GM12878 (cell line): ENCODE data around the gene RABL2B. TPM values are rescaled to one million over a fixed set of nuclear protein-coding genes. Genes with fewer than 3 reads are reported as not detected.

ENCODE experiments used
- ATAC-seq: fragments of 200-7000 bp; cut with Tn5 transposase; 3 replicates; pipeline ENCODE4 v1.9.1; 2020; ENCODE audit warnings: mild to moderate bottlenecking, moderate library complexity
- BruUV-seq: library from RNA; stranded (reverse); fragments of 400-500 nt; replicated peaks from 2 replicates; lab custom pipeline; 2021; lab: Mats Ljungman, UMichigan
- CTCF ChIA-PET: fragments of 300-600 bp; sonication (Branson Sonifier 250); formaldehyde crosslinking; extraction: SDS; loops from one replicate; lab custom pipeline; 2021; ENCODE audit warnings: inconsistent platforms; lab: Yijun Ruan, JAX
- POLR2A ChIA-PET: fragments of 350-600 bp; formaldehyde crosslinking; extraction: SDS; loops from one replicate; lab custom pipeline; 2021; ENCODE audit warnings: inconsistent platforms; lab: Charles Lee
- RAD21 ChIA-PET: fragments of 300-600 bp; sonication (Branson Sonifier 250); formaldehyde crosslinking; loops from one replicate; lab custom pipeline; 2023; ENCODE audit warnings: antibody characterized with exemption; ENCODE audit not compliant: unreplicated experiment; lab: Charles Lee
- SMC1A ChIA-PET: fragments of 300-600 bp; sonication (Branson Sonifier 250); formaldehyde crosslinking; loops from one replicate; lab custom pipeline; 2023; ENCODE audit not compliant: unreplicated experiment, uncharacterized antibody; lab: Charles Lee
- DNase-seq: peaks from one replicate; pipeline ENCODE4 v3.0.0-alpha.2; 2011; ENCODE audit warnings: low read depth, low spot score
- FAIRE-seq: peaks from 3 replicates; lab custom pipeline; 2011; peaks lifted over from hg19 to GRCh38; lab: Jason Lieb, UNC
- H2AFZ ChIP-seq: 2 replicates; pipeline ENCODE4 v1.6.0; 2011; ENCODE audit warnings: low read depth, low read length, control low read depth; ENCODE audit not compliant: control insufficient read depth
- H3K27ac ChIP-seq: 2 replicates; pipeline ENCODE4 v1.5.1; 2011; ENCODE audit warnings: control low read depth; ENCODE audit not compliant: control insufficient read depth, insufficient read depth
- H3K27me3 ChIP-seq, 2 experiments: replicated peaks in 1 of 2; 2 replicates each; pipeline versions ENCODE4 v1.6.0 to v1.6.1; 2011; ENCODE audit warnings: low read length in 1 of 2; ENCODE audit not compliant: control insufficient read depth in 2 of 2, insufficient read depth in 2 of 2
- H3K36me3 ChIP-seq, 2 experiments: 2 replicates each; pipeline ENCODE4 v1.5.1; 2011; ENCODE audit warnings: low read length in 1 of 2; ENCODE audit not compliant: control insufficient read depth in 2 of 2, insufficient read depth in 2 of 2
- H3K4me1 ChIP-seq: 2 replicates; pipeline ENCODE4 v1.6.1; 2011; ENCODE audit warnings: mild to moderate bottlenecking, low read length, moderate library complexity, mixed read lengths; ENCODE audit not compliant: control insufficient read depth, insufficient read depth
- H3K4me2 ChIP-seq: 2 replicates; pipeline ENCODE4 v1.6.0; 2011; ENCODE audit warnings: control low read depth; ENCODE audit not compliant: control insufficient read depth, insufficient read depth
- H3K4me3 ChIP-seq: fragments of 200-600 bp; sonication (generic); 2 replicates; pipeline ENCODE4 v1.5.1; 2016
- H3K79me2 ChIP-seq: 2 replicates; pipeline ENCODE4 v1.6.0; 2011; ENCODE audit warnings: low read length; ENCODE audit not compliant: control insufficient read depth, insufficient read depth
- H3K9ac ChIP-seq: 2 replicates; pipeline ENCODE4 v1.8.0; 2011; ENCODE audit warnings: low read length, control low read depth, mixed read lengths; ENCODE audit not compliant: control insufficient read depth, insufficient read depth
- H3K9me3 ChIP-seq: replicated peaks from 3 replicates; pipeline ENCODE4 v1.5.1; 2011; ENCODE audit warnings: mild to moderate bottlenecking, low read length; ENCODE audit not compliant: control insufficient read depth, insufficient read depth
- H4K20me1 ChIP-seq: 2 replicates; pipeline ENCODE4 v1.6.0; 2011; ENCODE audit not compliant: control insufficient read depth, insufficient read depth
- ASH2L ChIP-seq: fragments of 300-600, 200-600 bp; sonication (generic); IDR thresholded peaks from 2 replicates; pipeline ENCODE4 v1.6.1; 2017; ENCODE audit warnings: low read depth, mild to moderate bottlenecking, borderline replicate concordance
- CBX5 ChIP-seq: sonication (generic); IDR thresholded peaks from 2 replicates; pipeline ENCODE4 v1.6.1; 2016; ENCODE audit warnings: low read depth, moderate library complexity, mild to moderate bottlenecking, inconsistent platforms
- E2F8 ChIP-seq: fragments of 450-650 bp; IDR thresholded peaks from 2 replicates; pipeline ENCODE4 v1.6.1; 2018; ENCODE audit warnings: mild to moderate bottlenecking, low read depth, moderate library complexity; ENCODE audit not compliant: partially characterized antibody
- EGR1 ChIP-seq, 2 experiments: IDR thresholded peaks; 1 replicate in 1 of 2; 2 replicates in 1 of 2; pipeline ENCODE4 v1.6.1; 2011 to 2012; ENCODE audit warnings: low read depth in 2 of 2, low read length in 2 of 2, borderline replicate concordance in 1 of 2, mild to moderate bottlenecking in 1 of 2, moderate library complexity in 1 of 2
- HDGF ChIP-seq: fragments of 450-650 bp; IDR thresholded peaks from 2 replicates; pipeline ENCODE4 v1.6.1; 2016; ENCODE audit warnings: antibody characterized with exemption
- IKZF1 ChIP-seq: fragments of 450-650 bp; conservative IDR thresholded peaks from 2 replicates; pipeline ENCODE4 v1.6.1; 2017; ENCODE audit warnings: antibody characterized with exemption, mild to moderate bottlenecking
- MAX ChIP-seq: IDR thresholded peaks from 2 replicates; pipeline ENCODE4 v1.6.1; 2012; ENCODE audit warnings: low read depth, low read length, improper control_type of control experiment
- MTA2 ChIP-seq: fragments of 450-650 bp; IDR thresholded peaks from 2 replicates; pipeline ENCODE4 v1.6.1; 2016; ENCODE audit warnings: low read depth, mild to moderate bottlenecking, moderate library complexity
- MTA3 ChIP-seq: IDR thresholded peaks from 2 replicates; pipeline ENCODE4 v1.6.1; 2012; ENCODE audit warnings: low read length, inconsistent platforms, borderline replicate concordance
- MYC ChIP-seq: IDR thresholded peaks from 2 replicates; pipeline ENCODE4 v1.6.1; 2011; ENCODE audit warnings: mild to moderate bottlenecking, low read length, moderate library complexity, inconsistent platforms; ENCODE audit not compliant: insufficient read depth, insufficient replicate concordance, insufficient read length, severe bottlenecking
- NR2C1 ChIP-seq: fragments of 450-650 bp; IDR thresholded peaks from 2 replicates; pipeline ENCODE4 v1.6.1; 2017; ENCODE audit warnings: antibody characterized with exemption, mild to moderate bottlenecking, moderate library complexity
- RBBP5 ChIP-seq: fragments of 200-600 bp; sonication (generic); conservative IDR thresholded peaks from 2 replicates; pipeline ENCODE4 v1.6.1; 2016
- SRF ChIP-seq, 2 experiments: IDR thresholded peaks; 2 replicates each; pipeline ENCODE4 v1.6.1; 2011; ENCODE audit warnings: low read depth in 2 of 2, low read length in 2 of 2, mild to moderate bottlenecking in 1 of 2, moderate library complexity in 1 of 2
- SUZ12 ChIP-seq: fragments of 200-600 bp; sonication (generic); IDR thresholded peaks from one replicate; pipeline ENCODE4 v1.6.1; 2018; ENCODE audit warnings: antibody characterized with exemption, mild to moderate bottlenecking; ENCODE audit not compliant: unreplicated experiment
- ZNF217 ChIP-seq: fragments of 450-650 bp; IDR thresholded peaks from 2 replicates; pipeline ENCODE4 v1.6.1; 2017; ENCODE audit warnings: antibody characterized with exemption, mild to moderate bottlenecking
- WGBS: methylation state at CpG from one replicate; pipeline ENCODE4 v1.1.6; 2016; ENCODE audit warnings: low lambda C conversion rate; ENCODE audit not compliant: insufficient replicate concordance, insufficient coverage; ENCODE audit errors: missing lambda C conversion rate; 5-methylcytosine and 5-hydroxymethylcytosine counted together
- in situ Hi-C: fragments of 300-500 bp; cut with MboI; formaldehyde crosslinking; loops from 9 replicates; pipeline ENCODE4 v1.14.3; 2018; ENCODE audit warnings: mixed read lengths
- intact Hi-C: fragments of 100-400 bp; cut with micrococcal nuclease; formaldehyde crosslinking; loops from one replicate; pipeline ENCODE4 v1.14.2; 2022; ENCODE audit not compliant: unreplicated experiment
- polyA plus RNA-seq, 11 experiments: library from polyadenylated mRNA; depleted of rRNA in 4 of 11; unstranded in 6 of 11; stranded (reverse) in 5 of 11; fragments of >200 nt; fragmentation: Nextera tagmentation in 4 of 11; fragmentation: Illumina TruSeq in 1 of 11; extraction: Ambion mirVana in 4 of 11; extraction: Trizol in 1 of 11; gene quantifications; 1 replicate in 1 of 11; 2 replicates in 10 of 11; pipeline versions ENCODE4 v1.2.1 to v1.2.3, GENCODE V29; 2011 to 2016; ENCODE audit warnings: inconsistent platforms in 2 of 11, missing spikeins in 2 of 11, low read depth in 1 of 11
- total RNA-seq, 4 experiments: library from RNA; depleted of rRNA in 3 of 4; stranded (reverse); fragments of >200 nt in 3 of 4; fragmentation: Illumina TruSeq in 1 of 4; extraction: Trizol in 1 of 4; gene quantifications; 2 replicates each; pipeline versions ENCODE4 v1.2.1 to v1.2.3, GENCODE V29; 2013 to 2021
- TF ChIP-seq, protein P1 (sequence below): fragments of 150-350 bp; IDR thresholded peaks from 2 replicates; pipeline ENCODE4 v1.6.1; 2014; ENCODE audit warnings: mild to moderate bottlenecking, low read depth, low read length

Gene RABL2B
- total and polyA plus RNA-seq, 10 of the 15 experiments (the other 5 are each of a cell fraction or from before 2014, with no cell fraction given) = 3.1 to 27.4 (median 14.4) TPM

GRCh38 chr22:50720301-50721256 is 62.9 kb downstream of the RABL2B start (continued):
- TF ChIP-seq E2F8 = no peak
- no peak for TF ChIP-seq HDGF
- TF ChIP-seq MYC = no peak
- TF ChIP-seq CBX5 = no peak
- TF ChIP-seq SUZ12 = no peak
- no peak for TF ChIP-seq SRF (IDR thresholded peaks at IDR 0.05; ENCODE audit: low read depth in 2 of 2, low read length in 2 of 2)
- TF ChIP-seq ZNF217 = no peak
- TF ChIP-seq, all 136 proteins: peak for 0

- ChIA-PET POLR2A (no interaction called here), RAD21 (no interaction called here), CTCF (no interaction called here), SMC1A (no interaction called here)
- WGBS = 76% methylated on average over 24 of the region's 40 CpGs
- H2AFZ ChIP-seq = no peak overlapping the region
- H3K36me3 ChIP-seq = no peaks in the 10 kb centered on the region
- no peaks in the 10 kb centered on the region for H4K20me1 ChIP-seq
- no peaks in the 10 kb centered on the region; the same call in 2 of the 3 replicates for H3K9me3 ChIP-seq
- FAIRE-seq (no peak), DNase-seq (no peak), ATAC-seq (no peak)
- BruUV-seq = no TSS peak
- no peak overlapping the region for H3K9ac ChIP-seq
- no peak overlapping the region for H3K4me3 ChIP-seq
- H3K79me2 ChIP-seq = no peaks in the 10 kb centered on the region
- H3K27me3 ChIP-seq = peaks cover 0 to 3% of the 10 kb centered on the region in 2 experiments; a peak in 2 of 4 replicates
- H3K4me1 ChIP-seq = no peaks in the 10 kb centered on the region
- H3K27ac ChIP-seq = no peak overlapping the region
- in situ Hi-C loops (no loop called here), intact Hi-C loops (no loop called here)
- H3K4me2 ChIP-seq = no peak overlapping the region
- no peak for TF ChIP-seq MAX
- TF ChIP-seq ASH2L = no peak
- TF ChIP-seq EGR1 (IDR thresholded peaks at IDR 0.05; ENCODE audit: borderline replicate concordance in 1 of 2, low read depth in 2 of 2, low read length in 2 of 2) = no peak
- TF ChIP-seq NR2C1 = no peak
- TF ChIP-seq, protein P1, sequence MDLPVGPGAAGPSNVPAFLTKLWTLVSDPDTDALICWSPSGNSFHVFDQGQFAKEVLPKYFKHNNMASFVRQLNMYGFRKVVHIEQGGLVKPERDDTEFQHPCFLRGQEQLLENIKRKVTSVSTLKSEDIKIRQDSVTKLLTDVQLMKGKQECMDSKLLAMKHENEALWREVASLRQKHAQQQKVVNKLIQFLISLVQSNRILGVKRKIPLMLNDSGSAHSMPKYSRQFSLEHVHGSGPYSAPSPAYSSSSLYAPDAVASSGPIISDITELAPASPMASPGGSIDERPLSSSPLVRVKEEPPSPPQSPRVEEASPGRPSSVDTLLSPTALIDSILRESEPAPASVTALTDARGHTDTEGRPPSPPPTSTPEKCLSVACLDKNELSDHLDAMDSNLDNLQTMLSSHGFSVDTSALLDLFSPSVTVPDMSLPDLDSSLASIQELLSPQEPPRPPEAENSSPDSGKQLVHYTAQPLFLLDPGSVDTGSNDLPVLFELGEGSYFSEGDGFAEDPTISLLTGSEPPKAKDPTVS = no peak
- no peak for TF ChIP-seq IKZF1
- no peak for TF ChIP-seq MTA3
- TF ChIP-seq RBBP5 = no peak
- TF ChIP-seq MTA2 = no peak
Observed at GRCh38 chr22:50719814-50720300, 63.6 kb downstream of the RABL2B start.
